ENCODE results near the gene LLGL2. TPM values are rescaled to one million over a fixed set of nuclear protein-coding genes. Genes with fewer than 3 reads are reported as not detected.

Gene LLGL2
- total RNA-seq, 1 donor from 2014 or later: 111 TPM

DNA sequence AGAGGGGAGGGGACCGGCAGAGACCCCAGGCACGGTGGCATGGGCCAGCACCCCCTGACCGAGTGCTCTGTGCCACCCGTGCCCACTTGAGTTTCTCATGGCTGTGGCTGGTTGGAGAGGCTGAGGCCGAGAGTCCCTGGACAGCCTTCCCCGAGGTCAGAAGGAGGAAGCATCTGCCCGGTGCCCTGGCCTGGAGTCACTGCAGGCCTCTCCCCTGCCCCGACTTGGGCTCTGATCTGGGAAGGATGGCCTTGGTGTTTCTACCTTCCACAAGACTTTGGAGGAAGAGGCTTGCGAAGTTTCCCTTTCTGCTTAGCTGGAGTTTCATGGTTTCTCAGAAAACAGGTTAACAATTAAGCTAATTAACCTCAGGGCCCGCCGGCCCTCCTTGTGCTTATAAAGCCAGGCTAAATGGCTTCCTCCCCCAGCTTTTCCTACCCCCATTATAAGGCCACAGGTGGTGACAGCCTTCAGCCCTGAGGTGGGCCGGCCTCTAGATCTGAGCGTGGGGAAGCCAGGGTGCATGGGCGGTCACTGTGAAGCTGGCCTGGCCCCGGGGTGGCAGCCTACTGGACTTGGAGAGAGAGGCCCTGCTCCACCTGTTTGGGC, 17.3 kb downstream of the LLGL2 start:
- ATAC-seq (peak in 1 of 2 donors; percentile 20), DNase-seq (no peak)
- TF ChIP-seq, protein P1, sequence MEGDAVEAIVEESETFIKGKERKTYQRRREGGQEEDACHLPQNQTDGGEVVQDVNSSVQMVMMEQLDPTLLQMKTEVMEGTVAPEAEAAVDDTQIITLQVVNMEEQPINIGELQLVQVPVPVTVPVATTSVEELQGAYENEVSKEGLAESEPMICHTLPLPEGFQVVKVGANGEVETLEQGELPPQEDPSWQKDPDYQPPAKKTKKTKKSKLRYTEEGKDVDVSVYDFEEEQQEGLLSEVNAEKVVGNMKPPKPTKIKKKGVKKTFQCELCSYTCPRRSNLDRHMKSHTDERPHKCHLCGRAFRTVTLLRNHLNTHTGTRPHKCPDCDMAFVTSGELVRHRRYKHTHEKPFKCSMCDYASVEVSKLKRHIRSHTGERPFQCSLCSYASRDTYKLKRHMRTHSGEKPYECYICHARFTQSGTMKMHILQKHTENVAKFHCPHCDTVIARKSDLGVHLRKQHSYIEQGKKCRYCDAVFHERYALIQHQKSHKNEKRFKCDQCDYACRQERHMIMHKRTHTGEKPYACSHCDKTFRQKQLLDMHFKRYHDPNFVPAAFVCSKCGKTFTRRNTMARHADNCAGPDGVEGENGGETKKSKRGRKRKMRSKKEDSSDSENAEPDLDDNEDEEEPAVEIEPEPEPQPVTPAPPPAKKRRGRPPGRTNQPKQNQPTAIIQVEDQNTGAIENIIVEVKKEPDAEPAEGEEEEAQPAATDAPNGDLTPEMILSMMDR (IDR thresholded peaks at IDR 0.05): no peak
- Histone ChIP-seq H3K4me3 (no peak overlapping the region), H3K27ac (no peak overlapping the region), H3K27me3 (ENCODE audit: low read depth) (no peaks in the 10 kb centered on the region), H3K36me3 (peaks cover 7% of the 10 kb centered on the region), H3K9me3 (no peaks in the 10 kb centered on the region), H3K4me1 (peaks cover 11% of the 10 kb centered on the region)
- intact Hi-C loops (cut with DNase I): no loop called here

DNA sequence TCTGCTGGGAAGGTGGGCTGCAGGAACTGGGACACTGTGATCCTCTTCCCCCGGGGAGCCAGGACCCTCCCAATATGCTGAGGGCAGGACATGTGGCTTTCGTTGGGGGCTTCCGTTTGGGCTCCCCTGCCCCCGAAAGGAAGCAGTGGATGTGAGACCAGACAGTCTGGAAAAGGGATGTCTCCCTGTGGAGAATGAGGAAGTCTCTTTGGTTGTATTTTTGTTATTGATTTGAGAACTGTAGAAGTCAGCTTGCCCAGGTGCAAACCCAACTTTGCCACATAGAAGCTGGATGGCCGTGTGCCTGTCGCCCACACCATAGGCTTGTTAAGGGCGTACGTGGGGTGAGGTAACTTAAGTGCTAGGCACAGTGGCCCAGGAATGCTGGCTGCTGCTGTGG, 18.8 kb downstream of the LLGL2 start:
- TF ChIP-seq, protein P1 (IDR thresholded peaks at IDR 0.05): no peak
- Histone ChIP-seq H3K27ac (no peak overlapping the region), H3K36me3 (peaks cover 7% of the 10 kb centered on the region), H3K27me3 (ENCODE audit: low read depth) (no peaks in the 10 kb centered on the region), H3K9me3 (no peaks in the 10 kb centered on the region), H3K4me3 (no peak overlapping the region), H3K4me1 (peaks cover 17% of the 10 kb centered on the region)
- ATAC-seq (no peak), DNase-seq (no peak)
- intact Hi-C loops (cut with DNase I): no loop called here

DNA sequence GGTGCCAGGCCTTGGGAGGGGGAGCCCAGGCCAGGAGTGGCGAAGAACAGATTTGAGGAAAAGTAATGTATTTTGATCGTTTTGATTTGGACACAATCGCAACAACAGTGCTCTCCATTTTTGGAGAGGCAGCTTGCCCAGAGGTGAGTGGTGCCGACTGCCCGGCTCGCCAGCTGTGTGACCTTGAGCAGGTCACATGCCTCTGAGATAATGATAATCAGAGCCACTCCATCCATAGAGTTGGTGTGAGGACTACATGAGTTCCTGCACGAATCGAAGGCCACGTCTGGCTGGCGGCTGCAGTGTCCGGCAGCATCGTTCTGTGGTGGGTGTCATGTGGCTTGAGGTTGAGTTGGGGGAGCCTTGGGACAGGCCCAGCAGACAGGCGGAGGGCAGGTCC, 20.7 kb downstream of the LLGL2 start:
- Histone ChIP-seq H3K9me3 (no peaks in the 10 kb centered on the region), H3K4me1 (peaks cover 17% of the 10 kb centered on the region), H3K4me3 (no peak overlapping the region), H3K27ac (no peak overlapping the region), H3K36me3 (peaks cover 7% of the 10 kb centered on the region), H3K27me3 (ENCODE audit: low read depth) (no peaks in the 10 kb centered on the region)
- intact Hi-C loops (cut with DNase I): no loop called here
- DNase-seq (no peak), ATAC-seq (no peak)
- TF ChIP-seq, protein P1 (IDR thresholded peaks at IDR 0.05): no peak

DNA sequence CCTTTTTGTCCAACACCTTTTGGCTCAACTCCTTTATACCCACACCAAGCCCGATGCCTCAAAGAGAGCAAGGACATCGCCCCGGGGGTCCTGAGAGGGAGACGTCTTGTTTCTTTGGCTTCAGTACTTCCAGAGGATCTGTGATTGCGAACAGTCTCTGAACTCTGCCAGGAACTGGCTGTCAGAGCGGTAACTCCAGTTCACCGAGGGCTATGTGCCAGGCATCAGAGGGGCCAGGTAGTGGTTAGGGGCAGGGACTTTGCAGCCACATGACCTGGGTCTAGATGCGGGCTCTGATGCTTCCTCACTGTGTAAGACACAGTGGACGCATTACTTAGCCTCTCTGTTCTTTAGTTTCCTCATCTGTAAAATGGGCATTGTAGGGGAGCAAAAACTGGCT, 21.6 kb downstream of the LLGL2 start:
- TF ChIP-seq, protein P1 (IDR thresholded peaks at IDR 0.05): no peak
- intact Hi-C loops (cut with DNase I): no loop called here
- no peak for ATAC-seq
- no peaks in the 10 kb centered on the region for H3K27me3 ChIP-seq (ENCODE audit: low read depth)
- no peaks in the 10 kb centered on the region for H3K9me3 ChIP-seq
- no peak overlapping the region for H3K4me3 ChIP-seq
- peaks cover 7% of the 10 kb centered on the region for H3K36me3 ChIP-seq
- H3K4me1 ChIP-seq: peaks cover 16% of the 10 kb centered on the region
- DNase-seq: no peak
- H3K27ac ChIP-seq: no peak overlapping the region

DNA sequence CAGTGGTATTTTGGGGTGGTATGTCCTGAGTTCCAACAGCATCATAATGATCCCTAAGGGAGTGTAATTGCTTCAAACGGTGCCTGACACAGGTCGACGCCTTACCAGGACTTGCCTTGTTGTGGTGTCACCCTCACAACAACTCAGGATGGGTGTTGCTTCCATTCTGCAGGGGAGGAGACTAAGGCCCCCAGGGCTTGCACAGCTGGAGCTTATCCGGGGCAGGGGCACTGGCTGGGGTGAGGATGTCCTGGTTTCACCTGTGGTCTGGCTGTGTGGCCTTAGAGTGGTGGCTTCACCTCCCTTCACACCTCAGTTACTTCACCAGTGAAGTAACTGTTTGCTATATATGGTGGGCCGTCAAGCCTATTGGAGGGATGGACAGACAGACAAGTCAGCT, 23.3 kb downstream of the LLGL2 start:
- Histone ChIP-seq H3K36me3 (no peaks in the 10 kb centered on the region), H3K4me1 (peaks cover 11% of the 10 kb centered on the region), H3K27me3 (ENCODE audit: low read depth) (no peaks in the 10 kb centered on the region), H3K27ac (peak overlapping the region; percentile 91), H3K4me3 (no peak overlapping the region), H3K9me3 (no peaks in the 10 kb centered on the region)
- DNase-seq (no peak), ATAC-seq (no peak)
- intact Hi-C loops (cut with DNase I): no loop called here
- TF ChIP-seq, protein P1 (IDR thresholded peaks at IDR 0.05): no peak

Measured in lower lobe of right lung (tissue), 2 donors.